ENCODE data around the gene CABLES2. TPM values are rescaled to one million over a fixed set of nuclear protein-coding genes. Genes with fewer than 3 reads are reported as not detected.

The CABLES2 gene
- total RNA-seq, 2 experiments from 2014 or later = 14.8 to 22.5 TPM

GRCh38 chr20:62445553-62446340 lies 38.7 kb upstream of the CABLES2 start:
- Histone ChIP-seq H3K4me3 (ENCODE audit: low read depth, low read length, poor library complexity, severe bottlenecking) (no peak overlapping the region), H4K20me1 (ENCODE audit: insufficient read depth, low read length) (no peaks in the 10 kb centered on the region), H3K9me2 (ENCODE audit: insufficient read depth, low read length) (no peaks in the 10 kb centered on the region), H3K9me3 (ENCODE audit: low read length) (no peaks in the 10 kb centered on the region), H3K4me2 (ENCODE audit: low read length) (no peak overlapping the region), H3K36me3 (ENCODE audit: insufficient read depth, low read length) (no peaks in the 10 kb centered on the region), H2AFZ (ENCODE audit: low read length) (no peak overlapping the region), H3K4me1 (ENCODE audit: insufficient read depth, low read length, poor library complexity, severe bottlenecking) (no peaks in the 10 kb centered on the region), H3K27ac (ENCODE audit: low read depth, low read length, poor library complexity, severe bottlenecking) (no peak overlapping the region), H3K79me2 (ENCODE audit: insufficient read depth, low read depth, low read length) (no peaks in the 10 kb centered on the region)
- no peak for DNase-seq (ENCODE audit: low spot score)
- TF ChIP-seq CTCF (conservative IDR thresholded peaks at IDR 0.05; ENCODE audit: low read length) (no peak), EZH2phosphoT487 (IDR thresholded peaks at IDR 0.05; ENCODE audit: borderline replicate concordance, low read depth, low read length) (no peak)
- CTCF ChIA-PET (ENCODE audit: unreplicated experiment) = interaction anchor here (0.6 kb wide), 1 partner anchor 550 kb away, joined by 4 read pairs; no protein-coding TSS in a partner anchor
- no TSS peak for BruUV-seq (replicated peaks)
- intact Hi-C loops (cut with micrococcal nuclease; ENCODE audit: unreplicated experiment) = no loop called here
- POLR2A ChIA-PET = no interaction called here

GRCh38 chr20:62444286-62444685 lies 37.2 kb upstream of the CABLES2 start:
- BruUV-seq (replicated peaks) = no TSS peak
- no peak overlapping the region for H3K27ac ChIP-seq (ENCODE audit: low read depth, low read length, poor library complexity, severe bottlenecking)
- H2AFZ ChIP-seq (ENCODE audit: low read length) = no peak overlapping the region
- CTCF ChIA-PET (ENCODE audit: unreplicated experiment) = no interaction called here
- H3K4me2 ChIP-seq (ENCODE audit: low read length) = no peak overlapping the region
- intact Hi-C loops (cut with micrococcal nuclease; ENCODE audit: unreplicated experiment) = no loop called here
- no peak for DNase-seq (ENCODE audit: low spot score)
- H3K9me2 ChIP-seq (ENCODE audit: insufficient read depth, low read length) = no peaks in the 10 kb centered on the region
- no peak overlapping the region for H3K4me3 ChIP-seq (ENCODE audit: low read depth, low read length, poor library complexity, severe bottlenecking)
- no peaks in the 10 kb centered on the region for H3K79me2 ChIP-seq (ENCODE audit: insufficient read depth, low read depth, low read length)
- no peaks in the 10 kb centered on the region for H3K36me3 ChIP-seq (ENCODE audit: insufficient read depth, low read length)
- POLR2A ChIA-PET = no interaction called here
- H3K9me3 ChIP-seq (ENCODE audit: low read length) = no peaks in the 10 kb centered on the region
- H4K20me1 ChIP-seq (ENCODE audit: insufficient read depth, low read length) = no peaks in the 10 kb centered on the region
- TF ChIP-seq EZH2phosphoT487 (IDR thresholded peaks at IDR 0.05; ENCODE audit: borderline replicate concordance, low read depth, low read length) = no peak
- TF ChIP-seq CTCF (conservative IDR thresholded peaks at IDR 0.05; ENCODE audit: low read length) = no peak
- H3K4me1 ChIP-seq (ENCODE audit: insufficient read depth, low read length, poor library complexity, severe bottlenecking) = no peaks in the 10 kb centered on the region

GRCh38 chr20:62441987-62442539 lies 35.0 kb upstream of the CABLES2 start:
- Histone ChIP-seq H3K4me2 (ENCODE audit: low read length) (no peak overlapping the region), H3K9me3 (ENCODE audit: low read length) (no peaks in the 10 kb centered on the region), H3K27ac (ENCODE audit: low read depth, low read length, poor library complexity, severe bottlenecking) (no peak overlapping the region), H3K36me3 (ENCODE audit: insufficient read depth, low read length) (no peaks in the 10 kb centered on the region), H3K4me1 (ENCODE audit: insufficient read depth, low read length, poor library complexity, severe bottlenecking) (no peaks in the 10 kb centered on the region), H3K79me2 (ENCODE audit: insufficient read depth, low read depth, low read length) (no peaks in the 10 kb centered on the region), H3K4me3 (ENCODE audit: low read depth, low read length, poor library complexity, severe bottlenecking) (no peak overlapping the region), H2AFZ (ENCODE audit: low read length) (no peak overlapping the region), H4K20me1 (ENCODE audit: insufficient read depth, low read length) (no peaks in the 10 kb centered on the region), H3K9me2 (ENCODE audit: insufficient read depth, low read length) (no peaks in the 10 kb centered on the region)
- ChIA-PET POLR2A (no interaction called here), CTCF (ENCODE audit: unreplicated experiment) (no interaction called here)
- TF ChIP-seq EZH2phosphoT487 (IDR thresholded peaks at IDR 0.05; ENCODE audit: borderline replicate concordance, low read depth, low read length) (no peak), CTCF (conservative IDR thresholded peaks at IDR 0.05; ENCODE audit: low read length) (no peak)
- no peak for DNase-seq (ENCODE audit: low spot score)
- no TSS peak for BruUV-seq (replicated peaks)
- intact Hi-C loops (cut with micrococcal nuclease; ENCODE audit: unreplicated experiment) = no loop called here

All from OCI-LY7 (cell line).